ENCODE measurements around the gene EN2. TPM values are rescaled to one million over a fixed set of nuclear protein-coding genes. Genes with fewer than 3 reads are reported as not detected.

Gene EN2
- total RNA-seq, 2 experiments from 2014 or later, result not detected

DNA sequence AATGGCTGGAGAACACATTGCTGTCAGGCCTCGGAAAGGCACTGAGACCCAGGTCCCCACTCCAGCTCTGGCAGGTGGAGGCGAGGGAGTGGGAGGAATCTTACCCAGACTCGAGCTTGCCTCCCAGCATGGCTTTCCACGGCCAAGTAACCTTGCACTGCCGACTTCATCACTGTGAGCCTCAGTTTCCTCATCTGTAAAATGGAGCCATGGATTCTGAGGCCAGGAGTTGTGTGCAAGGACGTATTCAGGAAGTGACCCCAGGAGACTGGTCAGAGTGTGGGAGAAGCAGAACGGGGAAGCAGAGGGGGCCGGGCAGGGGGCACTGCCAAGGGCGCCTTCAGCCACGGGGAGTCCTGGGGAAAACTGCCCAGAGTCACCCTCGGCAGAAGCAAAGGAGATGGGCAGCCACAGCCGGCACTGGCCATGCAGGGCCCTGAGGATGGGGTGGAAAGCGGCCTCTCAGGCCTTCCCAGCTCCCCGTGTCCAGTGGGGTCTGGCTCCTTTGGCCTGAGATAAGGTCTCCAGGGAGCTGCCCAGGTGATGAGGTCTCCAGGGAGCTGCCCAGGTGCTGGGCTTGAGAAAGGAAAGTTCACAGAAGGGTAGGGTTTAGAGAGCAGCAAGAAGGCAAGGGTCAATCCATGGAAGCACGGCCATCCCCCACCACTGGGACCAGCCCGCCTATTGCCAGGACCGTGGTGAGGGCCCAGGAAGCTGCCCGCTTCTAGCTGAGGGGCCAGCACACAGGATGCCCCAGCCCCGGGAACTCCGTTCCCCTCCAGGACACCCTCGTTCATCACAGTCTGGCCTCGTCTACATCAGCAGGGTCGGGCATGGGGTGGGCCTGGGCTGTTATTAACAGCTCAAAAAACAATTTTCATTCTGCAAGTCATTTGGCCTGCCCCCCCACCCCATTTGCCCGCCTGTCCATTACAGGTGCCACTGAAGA lies 34.3 kb upstream of the EN2 start:
- no peak for DNase-seq (ENCODE audit: low spot score)
- H3K27ac ChIP-seq (ENCODE audit: low read depth, low read length, poor library complexity, severe bottlenecking), result no peak overlapping the region
- no TSS peak for BruUV-seq (replicated peaks)
- TF ChIP-seq, protein P1, sequence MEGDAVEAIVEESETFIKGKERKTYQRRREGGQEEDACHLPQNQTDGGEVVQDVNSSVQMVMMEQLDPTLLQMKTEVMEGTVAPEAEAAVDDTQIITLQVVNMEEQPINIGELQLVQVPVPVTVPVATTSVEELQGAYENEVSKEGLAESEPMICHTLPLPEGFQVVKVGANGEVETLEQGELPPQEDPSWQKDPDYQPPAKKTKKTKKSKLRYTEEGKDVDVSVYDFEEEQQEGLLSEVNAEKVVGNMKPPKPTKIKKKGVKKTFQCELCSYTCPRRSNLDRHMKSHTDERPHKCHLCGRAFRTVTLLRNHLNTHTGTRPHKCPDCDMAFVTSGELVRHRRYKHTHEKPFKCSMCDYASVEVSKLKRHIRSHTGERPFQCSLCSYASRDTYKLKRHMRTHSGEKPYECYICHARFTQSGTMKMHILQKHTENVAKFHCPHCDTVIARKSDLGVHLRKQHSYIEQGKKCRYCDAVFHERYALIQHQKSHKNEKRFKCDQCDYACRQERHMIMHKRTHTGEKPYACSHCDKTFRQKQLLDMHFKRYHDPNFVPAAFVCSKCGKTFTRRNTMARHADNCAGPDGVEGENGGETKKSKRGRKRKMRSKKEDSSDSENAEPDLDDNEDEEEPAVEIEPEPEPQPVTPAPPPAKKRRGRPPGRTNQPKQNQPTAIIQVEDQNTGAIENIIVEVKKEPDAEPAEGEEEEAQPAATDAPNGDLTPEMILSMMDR (conservative IDR thresholded peaks at IDR 0.05; ENCODE audit: low read length), result no peak
- no peak for TF ChIP-seq EZH2phosphoT487 (IDR thresholded peaks at IDR 0.05; ENCODE audit: borderline replicate concordance, low read depth, low read length)
- no peaks in the 10 kb centered on the region for H3K9me2 ChIP-seq (ENCODE audit: insufficient read depth, low read length)
- H2AFZ ChIP-seq (ENCODE audit: low read length), result no peak overlapping the region
- ChIA-PET POLR2A (interaction anchor here (0.6 kb wide), 1 partner anchor 233 kb away, joined by 6 read pairs; no protein-coding TSS in a partner anchor), CTCF (ENCODE audit: unreplicated experiment) (no interaction called here)
- intact Hi-C loops (cut with micrococcal nuclease; ENCODE audit: unreplicated experiment), result no loop called here
- H3K4me1 ChIP-seq (ENCODE audit: insufficient read depth, low read length, poor library complexity, severe bottlenecking), result no peaks in the 10 kb centered on the region
- H3K36me3 ChIP-seq (ENCODE audit: insufficient read depth, low read length), result no peaks in the 10 kb centered on the region
- H4K20me1 ChIP-seq (ENCODE audit: insufficient read depth, low read length), result no peaks in the 10 kb centered on the region; the same call in 1 of the 2 replicates
- H3K4me2 ChIP-seq (ENCODE audit: low read length), result no peak overlapping the region
- H3K79me2 ChIP-seq (ENCODE audit: insufficient read depth, low read depth, low read length), result no peaks in the 10 kb centered on the region
- no peak overlapping the region for H3K4me3 ChIP-seq (ENCODE audit: low read depth, low read length, poor library complexity, severe bottlenecking)
- no peaks in the 10 kb centered on the region for H3K9me3 ChIP-seq (ENCODE audit: low read length)

DNA sequence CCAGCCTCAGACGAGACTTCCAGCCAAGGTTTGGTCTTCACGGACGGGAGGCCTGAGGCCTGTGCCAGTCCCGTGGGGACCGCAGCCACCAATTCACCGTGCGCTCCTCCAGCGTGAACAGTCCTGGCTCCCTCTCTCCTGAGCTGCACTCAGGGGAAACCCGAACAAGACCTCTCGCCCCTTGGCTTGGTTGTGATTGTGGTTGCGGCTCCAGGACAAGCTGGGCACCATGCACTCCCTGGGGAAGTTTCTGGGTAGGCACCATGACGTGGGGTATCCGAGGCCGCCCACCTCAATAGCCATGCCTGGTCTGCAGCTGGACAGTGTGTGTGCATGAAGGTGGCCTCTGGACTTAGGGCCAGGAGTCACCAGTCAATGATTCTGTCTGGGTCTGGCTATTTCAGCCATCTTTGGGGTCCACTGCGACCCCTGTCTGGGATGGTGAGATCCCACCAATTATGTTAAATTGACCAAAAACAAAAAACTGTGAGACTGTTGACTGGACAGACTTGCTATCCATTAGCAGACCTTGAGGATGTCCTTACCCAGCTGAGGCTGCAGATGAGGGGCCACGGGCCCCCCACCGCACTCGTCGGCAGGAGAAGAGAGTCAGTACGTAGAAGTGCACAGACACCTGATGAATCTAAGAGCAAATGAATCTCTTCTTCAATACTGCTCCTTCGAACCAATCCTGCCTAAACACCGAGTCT lies 33.5 kb upstream of the EN2 start:
- CTCF ChIA-PET (ENCODE audit: unreplicated experiment), result no interaction called here
- POLR2A ChIA-PET, result interaction anchor here (0.6 kb wide), 1 partner anchor 1507 kb away, joined by 3 read pairs; no protein-coding TSS in a partner anchor

More for the DNA sequence above, 33.5 kb upstream of the EN2 start:
- H3K9me2 ChIP-seq (ENCODE audit: insufficient read depth, low read length), result no peaks in the 10 kb centered on the region
- H3K4me2 ChIP-seq (ENCODE audit: low read length), result no peak overlapping the region
- DNase-seq (ENCODE audit: low spot score), result no peak
- H3K4me1 ChIP-seq (ENCODE audit: insufficient read depth, low read length, poor library complexity, severe bottlenecking), result no peaks in the 10 kb centered on the region
- TF ChIP-seq, protein P1 (conservative IDR thresholded peaks at IDR 0.05; ENCODE audit: low read length), result no peak
- no peak for TF ChIP-seq EZH2phosphoT487 (IDR thresholded peaks at IDR 0.05; ENCODE audit: borderline replicate concordance, low read depth, low read length)
- H4K20me1 ChIP-seq (ENCODE audit: insufficient read depth, low read length), result no peaks in the 10 kb centered on the region; the same call in 1 of the 2 replicates
- no peaks in the 10 kb centered on the region for H3K9me3 ChIP-seq (ENCODE audit: low read length)
- H3K36me3 ChIP-seq (ENCODE audit: insufficient read depth, low read length), result no peaks in the 10 kb centered on the region
- no peak overlapping the region for H3K4me3 ChIP-seq (ENCODE audit: low read depth, low read length, poor library complexity, severe bottlenecking)
- intact Hi-C loops (cut with micrococcal nuclease; ENCODE audit: unreplicated experiment), result no loop called here
- H2AFZ ChIP-seq (ENCODE audit: low read length), result no peak overlapping the region
- no peaks in the 10 kb centered on the region for H3K79me2 ChIP-seq (ENCODE audit: insufficient read depth, low read depth, low read length)
- no TSS peak for BruUV-seq (replicated peaks)
- H3K27ac ChIP-seq (ENCODE audit: low read depth, low read length, poor library complexity, severe bottlenecking), result no peak overlapping the region

Data from OCI-LY7 (cell line).